Neural progenitor cell (in vitro differentiated cells): ENCODE data around the gene RNF123.

Experiments used
- CTCF ChIP-seq: fragments of 200-600 bp; sonication (generic); IDR thresholded peaks from 2 replicates; pipeline ENCODE4 v1.5.1; 2017; ENCODE audit warnings: antibody characterized with exemption, mild to moderate bottlenecking
- EZH2 ChIP-seq: fragments of 200-600 bp; sonication (generic); IDR thresholded peaks from 2 replicates; pipeline ENCODE4 v1.6.1; 2017; ENCODE audit warnings: antibody characterized with exemption, mild to moderate bottlenecking, moderate library complexity

GRCh38 chr3:49707113-49707480 lies 17.7 kb downstream of the RNF123 start:
- TF ChIP-seq CTCF, result no peak
- TF ChIP-seq EZH2, result no peak
